GM23338 (cell line): Measurements from ENCODE around the gene UNC5C. TPM values are rescaled to one million over a fixed set of nuclear protein-coding genes. Genes with fewer than 3 reads are reported as not detected.
A peak's percentile ranks its signal among the peaks of the same experiment; 100 is the strongest.

Experiments
- ATAC-seq: fragments of 200-7000 bp; cut with Tn5 transposase; 3 replicates; pipeline ENCODE4 v1.9.1; 2020
- DNase-seq: peaks from one replicate; pipeline ENCODE4 v3.0.0-alpha.2; 2015; ENCODE audit warnings: low spot score
- H2AFZ ChIP-seq: fragments of 200-600 bp; sonication (generic); 2 replicates; pipeline ENCODE4 v1.8.0; 2016; ENCODE audit warnings: antibody characterized with exemption, mild to moderate bottlenecking, moderate library complexity
- H3F3A ChIP-seq: fragments of 200-600 bp; sonication (generic); replicated peaks from 2 replicates; pipeline ENCODE4 v1.8.0; 2017; ENCODE audit warnings: antibody characterized with exemption, mixed run types, low read depth
- H3K27ac ChIP-seq: fragments of 200-600 bp; sonication (generic); 2 replicates; pipeline ENCODE4 v1.6.1; 2016; ENCODE audit warnings: low read depth
- H3K27me3 ChIP-seq: fragments of 200-600 bp; sonication (generic); 2 replicates; pipeline ENCODE4 v1.8.0; 2016; ENCODE audit warnings: mild to moderate bottlenecking, mixed run types, moderate library complexity; ENCODE audit not compliant: insufficient read depth
- H3K36me3 ChIP-seq: fragments of 200-600 bp; sonication (generic); 2 replicates; pipeline ENCODE4 v1.8.0; 2016; ENCODE audit warnings: mild to moderate bottlenecking; ENCODE audit not compliant: insufficient read depth
- H3K4me1 ChIP-seq: fragments of 200-600 bp; sonication (generic); 2 replicates; pipeline ENCODE4 v1.8.0; 2016; ENCODE audit warnings: mild to moderate bottlenecking, moderate library complexity; ENCODE audit not compliant: insufficient read depth
- H3K4me2 ChIP-seq: fragments of 200-600 bp; sonication (generic); 2 replicates; pipeline ENCODE4 v1.7.1; 2017; ENCODE audit warnings: mixed run types
- H3K4me3 ChIP-seq: fragments of 200-600 bp; sonication (generic); 2 replicates; pipeline ENCODE4 v1.6.1; 2016; ENCODE audit warnings: mixed run types
- H3K79me2 ChIP-seq: fragments of 200-600 bp; sonication (generic); replicated peaks from 2 replicates; pipeline ENCODE4 v1.8.0; 2017; ENCODE audit warnings: mild to moderate bottlenecking; ENCODE audit not compliant: insufficient read depth
- H3K9me2 ChIP-seq: fragments of 200-600 bp; sonication (generic); 2 replicates; pipeline ENCODE4 v1.8.0; 2017; ENCODE audit not compliant: insufficient read depth
- H4K20me1 ChIP-seq: fragments of 200-600 bp; sonication (generic); replicated peaks from 2 replicates; pipeline ENCODE4 v1.8.0; 2017; ENCODE audit warnings: mild to moderate bottlenecking; ENCODE audit not compliant: insufficient read depth
- H3K27ac Mint-ChIP-seq: 2 replicates; pipeline ENCODE4 v1.8.0; 2020; ENCODE audit warnings: inconsistent platforms, mild to moderate bottlenecking, moderate library complexity, mixed read lengths
- H3K27me3 Mint-ChIP-seq: 3 replicates; pipeline ENCODE4 v1.8.0; 2022; ENCODE audit warnings: low read depth, mild to moderate bottlenecking, moderate library complexity, mixed read lengths, inconsistent platforms; ENCODE audit not compliant: insufficient read depth, poor library complexity
- H3K36me3 Mint-ChIP-seq: 3 replicates; pipeline ENCODE4 v1.8.0; 2021; ENCODE audit warnings: low read depth, mild to moderate bottlenecking, inconsistent platforms, moderate library complexity, mixed read lengths
- H3K4me1 Mint-ChIP-seq: 3 replicates; pipeline ENCODE4 v1.8.0; 2020; ENCODE audit warnings: mild to moderate bottlenecking, inconsistent platforms, mixed read lengths
- H3K4me3 Mint-ChIP-seq: 3 replicates; pipeline ENCODE4 v1.8.0; 2021; ENCODE audit warnings: moderate library complexity, mild to moderate bottlenecking, inconsistent platforms, mixed read lengths
- H3K9me3 Mint-ChIP-seq: 3 replicates; pipeline ENCODE4 v1.8.0; 2020; ENCODE audit warnings: moderate library complexity, mild to moderate bottlenecking, inconsistent platforms, mixed read lengths
- CREB1 ChIP-seq: fragments of 250-450 bp; sonication (Bioruptor Pico); IDR thresholded peaks from 2 replicates; pipeline ENCODE4 v1.5.0; 2020; ENCODE audit warnings: low read depth, mild to moderate bottlenecking, moderate library complexity
- EZH2 ChIP-seq: fragments of 200-600 bp; sonication (generic); IDR thresholded peaks from one replicate; pipeline ENCODE4 v1.8.0; 2017; ENCODE audit warnings: antibody characterized with exemption, mild to moderate bottlenecking, low read depth; ENCODE audit not compliant: unreplicated experiment
- JUNB ChIP-seq: IDR thresholded peaks from one replicate; pipeline ENCODE4 v1.6.1; 2016; ENCODE audit warnings: antibody characterized with exemption; ENCODE audit not compliant: unreplicated experiment
- NANOG ChIP-seq: IDR thresholded peaks from 2 replicates; pipeline ENCODE4 v1.6.1; 2016; ENCODE audit warnings: antibody characterized with exemption, borderline replicate concordance
- POLR2AphosphoS5 ChIP-seq: IDR thresholded peaks from 2 replicates; pipeline ENCODE4 v1.6.1; 2016; ENCODE audit warnings: antibody characterized with exemption, low read depth
- STAT1 ChIP-seq: IDR thresholded peaks from one replicate; pipeline ENCODE4 v1.6.1; 2016; ENCODE audit warnings: antibody characterized with exemption; ENCODE audit not compliant: unreplicated experiment
- ZNF114 ChIP-seq: fragments of 250-450 bp; sonication (Bioruptor Pico); IDR thresholded peaks from 2 replicates; pipeline ENCODE4 v1.5.0; 2020; ENCODE audit warnings: mild to moderate bottlenecking, moderate library complexity
- ZNF331 ChIP-seq: fragments of 250-450 bp; sonication (Bioruptor Pico); IDR thresholded peaks from 2 replicates; pipeline ENCODE4 v1.5.0; 2020; ENCODE audit warnings: low read depth, mild to moderate bottlenecking, moderate library complexity
- polyA plus RNA-seq: library from polyadenylated mRNA; unstranded; fragments of >200 nt; fragmentation: Nextera tagmentation; extraction: Ambion mirVana; gene quantifications from 2 replicates; pipeline ENCODE4 v1.2.1, GENCODE V29; 2016
- total RNA-seq: library from RNA; depleted of rRNA; stranded (reverse); fragments of >200 nt; shearing (Covaris generic); gene quantifications from 2 replicates; pipeline ENCODE4 v1.2.3, GENCODE V29; 2014
- TF ChIP-seq, protein P1 (sequence below): fragments of 250-450 bp; sonication (Bioruptor Pico); IDR thresholded peaks from 2 replicates; pipeline ENCODE4 v1.5.0; 2020; ENCODE audit warnings: mild to moderate bottlenecking, moderate library complexity
- TF ChIP-seq, protein P2 (sequence below): IDR thresholded peaks from one replicate; pipeline ENCODE4 v1.6.1; 2018; ENCODE audit warnings: antibody characterized with exemption; ENCODE audit not compliant: unreplicated experiment
- TF ChIP-seq, protein P3 (sequence below): IDR thresholded peaks from 2 replicates; pipeline ENCODE4 v1.6.1; 2016; ENCODE audit warnings: antibody characterized with exemption

Gene UNC5C
- total and polyA plus RNA-seq, 2 experiments from 2014 or later = 0.08 to 0.21 TPM

DNA sequence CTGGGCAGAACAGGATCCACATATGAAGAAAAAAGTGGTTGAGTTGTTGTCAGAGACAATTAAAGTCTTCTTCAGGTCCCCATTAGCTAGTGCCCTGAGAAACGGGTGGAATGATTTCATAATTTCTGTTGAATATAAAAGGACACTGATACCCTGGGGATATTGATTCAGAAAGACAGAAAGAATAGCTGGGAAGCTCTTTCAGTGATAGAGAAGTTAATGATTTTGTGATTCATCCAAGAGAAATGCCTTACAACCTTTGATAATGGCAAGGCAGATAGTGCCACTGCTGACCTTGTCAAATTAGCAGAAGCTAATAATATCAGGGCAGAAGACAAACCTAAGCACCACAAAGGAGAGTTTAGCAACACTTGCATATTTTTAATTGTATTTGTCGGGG, 37.9 kb downstream of the UNC5C start:
- H3K27ac ChIP-seq = no peak overlapping the region
- H3K4me3 Mint-ChIP-seq = no peak overlapping the region
- H3K4me1 ChIP-seq = peaks cover 9% of the 10 kb centered on the region
- no peaks in the 10 kb centered on the region for H3K27me3 ChIP-seq
- no peaks in the 10 kb centered on the region for H3K36me3 Mint-ChIP-seq
- H3K4me2 ChIP-seq = no peak overlapping the region
- H3K4me1 Mint-ChIP-seq = peaks cover 17% of the 10 kb centered on the region
- no peaks in the 10 kb centered on the region for H3K9me3 Mint-ChIP-seq
- 0 out of 2 replicates have a peak overlapping the region, but pooled peaks have one; percentile 19 for H3K27ac Mint-ChIP-seq
- H4K20me1 ChIP-seq = no peaks in the 10 kb centered on the region
- no peaks in the 10 kb centered on the region for H3K79me2 ChIP-seq
- no peaks in the 10 kb centered on the region for H3K36me3 ChIP-seq
- no peak overlapping the region for H2AFZ ChIP-seq
- no peaks in the 10 kb centered on the region for H3F3A ChIP-seq
- H3K27me3 Mint-ChIP-seq = peaks cover 2% of the 10 kb centered on the region
- DNase-seq (no peak), ATAC-seq (no peak)
- H3K4me3 ChIP-seq = no peak overlapping the region
- no peaks in the 10 kb centered on the region for H3K9me2 ChIP-seq
- TF ChIP-seq POLR2AphosphoS5 (no peak), JUNB (no peak), CREB1 (no peak), STAT1 (no peak), NANOG (no peak), ZNF114 (CRISPR knock-in tag) (no peak), ZNF331 (CRISPR knock-in tag) (no peak), EZH2 (no peak)
- TF ChIP-seq, protein P1, sequence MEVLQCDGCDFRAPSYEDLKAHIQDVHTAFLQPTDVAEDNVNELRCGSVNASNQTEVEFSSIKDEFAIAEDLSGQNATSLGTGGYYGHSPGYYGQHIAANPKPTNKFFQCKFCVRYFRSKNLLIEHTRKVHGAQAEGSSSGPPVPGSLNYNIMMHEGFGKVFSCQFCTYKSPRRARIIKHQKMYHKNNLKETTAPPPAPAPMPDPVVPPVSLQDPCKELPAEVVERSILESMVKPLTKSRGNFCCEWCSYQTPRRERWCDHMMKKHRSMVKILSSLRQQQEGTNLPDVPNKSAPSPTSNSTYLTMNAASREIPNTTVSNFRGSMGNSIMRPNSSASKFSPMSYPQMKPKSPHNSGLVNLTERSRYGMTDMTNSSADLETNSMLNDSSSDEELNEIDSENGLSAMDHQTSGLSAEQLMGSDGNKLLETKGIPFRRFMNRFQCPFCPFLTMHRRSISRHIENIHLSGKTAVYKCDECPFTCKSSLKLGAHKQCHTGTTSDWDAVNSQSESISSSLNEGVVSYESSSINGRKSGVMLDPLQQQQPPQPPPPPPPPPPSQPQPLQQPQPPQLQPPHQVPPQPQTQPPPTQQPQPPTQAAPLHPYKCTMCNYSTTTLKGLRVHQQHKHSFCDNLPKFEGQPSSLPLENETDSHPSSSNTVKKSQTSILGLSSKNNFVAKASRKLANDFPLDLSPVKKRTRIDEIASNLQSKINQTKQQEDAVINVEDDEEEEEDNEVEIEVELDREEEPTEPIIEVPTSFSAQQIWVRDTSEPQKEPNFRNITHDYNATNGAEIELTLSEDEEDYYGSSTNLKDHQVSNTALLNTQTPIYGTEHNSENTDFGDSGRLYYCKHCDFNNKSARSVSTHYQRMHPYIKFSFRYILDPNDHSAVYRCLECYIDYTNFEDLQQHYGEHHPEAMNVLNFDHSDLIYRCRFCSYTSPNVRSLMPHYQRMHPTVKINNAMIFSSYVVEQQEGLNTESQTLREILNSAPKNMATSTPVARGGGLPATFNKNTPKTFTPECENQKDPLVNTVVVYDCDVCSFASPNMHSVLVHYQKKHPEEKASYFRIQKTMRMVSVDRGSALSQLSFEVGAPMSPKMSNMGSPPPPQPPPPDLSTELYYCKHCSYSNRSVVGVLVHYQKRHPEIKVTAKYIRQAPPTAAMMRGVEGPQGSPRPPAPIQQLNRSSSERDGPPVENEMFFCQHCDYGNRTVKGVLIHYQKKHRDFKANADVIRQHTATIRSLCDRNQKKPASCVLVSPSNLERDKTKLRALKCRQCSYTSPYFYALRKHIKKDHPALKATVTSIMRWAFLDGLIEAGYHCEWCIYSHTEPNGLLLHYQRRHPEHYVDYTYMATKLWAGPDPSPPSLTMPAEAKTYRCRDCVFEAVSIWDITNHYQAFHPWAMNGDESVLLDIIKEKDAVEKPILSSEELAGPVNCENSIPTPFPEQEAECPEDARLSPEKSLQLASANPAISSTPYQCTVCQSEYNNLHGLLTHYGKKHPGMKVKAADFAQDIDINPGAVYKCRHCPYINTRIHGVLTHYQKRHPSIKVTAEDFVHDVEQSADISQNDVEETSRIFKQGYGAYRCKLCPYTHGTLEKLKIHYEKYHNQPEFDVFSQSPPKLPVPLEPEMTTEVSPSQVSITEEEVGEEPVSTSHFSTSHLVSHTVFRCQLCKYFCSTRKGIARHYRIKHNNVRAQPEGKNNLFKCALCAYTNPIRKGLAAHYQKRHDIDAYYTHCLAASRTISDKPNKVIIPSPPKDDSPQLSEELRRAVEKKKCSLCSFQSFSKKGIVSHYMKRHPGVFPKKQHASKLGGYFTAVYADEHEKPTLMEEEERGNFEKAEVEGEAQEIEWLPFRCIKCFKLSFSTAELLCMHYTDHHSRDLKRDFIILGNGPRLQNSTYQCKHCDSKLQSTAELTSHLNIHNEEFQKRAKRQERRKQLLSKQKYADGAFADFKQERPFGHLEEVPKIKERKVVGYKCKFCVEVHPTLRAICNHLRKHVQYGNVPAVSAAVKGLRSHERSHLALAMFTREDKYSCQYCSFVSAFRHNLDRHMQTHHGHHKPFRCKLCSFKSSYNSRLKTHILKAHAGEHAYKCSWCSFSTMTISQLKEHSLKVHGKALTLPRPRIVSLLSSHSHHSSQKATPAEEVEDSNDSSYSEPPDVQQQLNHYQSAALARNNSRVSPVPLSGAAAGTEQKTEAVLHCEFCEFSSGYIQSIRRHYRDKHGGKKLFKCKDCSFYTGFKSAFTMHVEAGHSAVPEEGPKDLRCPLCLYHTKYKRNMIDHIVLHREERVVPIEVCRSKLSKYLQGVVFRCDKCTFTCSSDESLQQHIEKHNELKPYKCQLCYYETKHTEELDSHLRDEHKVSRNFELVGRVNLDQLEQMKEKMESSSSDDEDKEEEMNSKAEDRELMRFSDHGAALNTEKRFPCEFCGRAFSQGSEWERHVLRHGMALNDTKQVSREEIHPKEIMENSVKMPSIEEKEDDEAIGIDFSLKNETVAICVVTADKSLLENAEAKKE (CRISPR knock-in tag) = no peak
- TF ChIP-seq, protein P2, sequence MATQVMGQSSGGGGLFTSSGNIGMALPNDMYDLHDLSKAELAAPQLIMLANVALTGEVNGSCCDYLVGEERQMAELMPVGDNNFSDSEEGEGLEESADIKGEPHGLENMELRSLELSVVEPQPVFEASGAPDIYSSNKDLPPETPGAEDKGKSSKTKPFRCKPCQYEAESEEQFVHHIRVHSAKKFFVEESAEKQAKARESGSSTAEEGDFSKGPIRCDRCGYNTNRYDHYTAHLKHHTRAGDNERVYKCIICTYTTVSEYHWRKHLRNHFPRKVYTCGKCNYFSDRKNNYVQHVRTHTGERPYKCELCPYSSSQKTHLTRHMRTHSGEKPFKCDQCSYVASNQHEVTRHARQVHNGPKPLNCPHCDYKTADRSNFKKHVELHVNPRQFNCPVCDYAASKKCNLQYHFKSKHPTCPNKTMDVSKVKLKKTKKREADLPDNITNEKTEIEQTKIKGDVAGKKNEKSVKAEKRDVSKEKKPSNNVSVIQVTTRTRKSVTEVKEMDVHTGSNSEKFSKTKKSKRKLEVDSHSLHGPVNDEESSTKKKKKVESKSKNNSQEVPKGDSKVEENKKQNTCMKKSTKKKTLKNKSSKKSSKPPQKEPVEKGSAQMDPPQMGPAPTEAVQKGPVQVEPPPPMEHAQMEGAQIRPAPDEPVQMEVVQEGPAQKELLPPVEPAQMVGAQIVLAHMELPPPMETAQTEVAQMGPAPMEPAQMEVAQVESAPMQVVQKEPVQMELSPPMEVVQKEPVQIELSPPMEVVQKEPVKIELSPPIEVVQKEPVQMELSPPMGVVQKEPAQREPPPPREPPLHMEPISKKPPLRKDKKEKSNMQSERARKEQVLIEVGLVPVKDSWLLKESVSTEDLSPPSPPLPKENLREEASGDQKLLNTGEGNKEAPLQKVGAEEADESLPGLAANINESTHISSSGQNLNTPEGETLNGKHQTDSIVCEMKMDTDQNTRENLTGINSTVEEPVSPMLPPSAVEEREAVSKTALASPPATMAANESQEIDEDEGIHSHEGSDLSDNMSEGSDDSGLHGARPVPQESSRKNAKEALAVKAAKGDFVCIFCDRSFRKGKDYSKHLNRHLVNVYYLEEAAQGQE = no peak
- TF ChIP-seq, protein P3, sequence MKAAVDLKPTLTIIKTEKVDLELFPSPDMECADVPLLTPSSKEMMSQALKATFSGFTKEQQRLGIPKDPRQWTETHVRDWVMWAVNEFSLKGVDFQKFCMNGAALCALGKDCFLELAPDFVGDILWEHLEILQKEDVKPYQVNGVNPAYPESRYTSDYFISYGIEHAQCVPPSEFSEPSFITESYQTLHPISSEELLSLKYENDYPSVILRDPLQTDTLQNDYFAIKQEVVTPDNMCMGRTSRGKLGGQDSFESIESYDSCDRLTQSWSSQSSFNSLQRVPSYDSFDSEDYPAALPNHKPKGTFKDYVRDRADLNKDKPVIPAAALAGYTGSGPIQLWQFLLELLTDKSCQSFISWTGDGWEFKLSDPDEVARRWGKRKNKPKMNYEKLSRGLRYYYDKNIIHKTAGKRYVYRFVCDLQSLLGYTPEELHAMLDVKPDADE = no peak
